Islet of Langerhans (tissue), 1 donor: ENCODE results near the gene MUS81.
"Not testable (repeated sequence)": the region's sequence is repeated elsewhere in the genome, so short reads cannot be mapped to it uniquely, and the experiment has no call there.

Experiments used
- FAIRE-seq: peaks from one replicate; lab custom pipeline; 2011; peaks lifted over from hg19 to GRCh38; lab: Jason Lieb, UNC

MUS81 gene

DNA sequence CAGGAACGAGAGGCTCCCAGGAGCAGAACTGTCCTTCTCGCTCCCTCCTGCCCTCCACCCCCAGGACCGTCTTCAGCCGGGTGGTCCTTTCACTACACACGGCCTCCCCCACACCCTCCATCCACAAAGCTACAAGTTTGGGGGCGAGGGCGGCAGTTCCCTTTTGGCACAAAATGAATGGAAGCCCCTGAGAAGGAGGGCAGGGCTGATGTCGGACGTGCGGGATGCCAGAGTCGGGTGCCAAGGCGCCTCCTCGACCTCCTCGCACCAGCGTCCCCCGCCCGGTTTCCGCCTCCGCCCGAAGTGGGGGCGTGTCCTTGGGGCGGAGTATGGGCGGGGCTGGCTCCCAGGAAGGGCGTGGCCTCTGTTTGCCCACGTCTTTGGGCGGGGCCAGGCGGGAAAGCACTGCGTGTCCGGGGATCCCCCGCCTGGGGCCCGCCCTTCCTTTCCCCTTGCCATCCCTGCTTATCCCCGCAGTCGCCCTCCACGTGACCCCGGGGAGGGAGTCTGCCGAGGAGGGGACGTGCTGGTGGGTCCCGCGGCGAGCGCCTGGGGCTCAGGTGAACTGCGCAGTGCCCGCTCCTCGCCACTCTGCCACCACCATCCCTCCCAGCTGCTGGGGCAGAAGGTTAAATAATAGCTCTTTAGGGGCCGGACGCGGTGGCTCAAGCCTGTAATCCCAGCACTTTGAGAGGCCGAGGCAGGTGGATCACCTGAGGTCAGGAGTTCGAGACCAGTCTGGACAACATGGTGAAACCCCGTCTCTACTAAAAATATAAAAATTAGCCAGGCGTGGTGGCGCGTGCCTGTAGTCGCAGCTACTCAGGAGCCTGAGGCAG, 13.3 kb downstream of the MUS81 start:
- no peak for FAIRE-seq

- FAIRE-seq, result no peak
Observed at GRCh38 chr11:65879617-65880016, 19.4 kb downstream of the MUS81 start, which contains the start of gene CTSW. TSS of gene CTSW (plus strand) at chr11:65879837. CDS start at chr11:65879855, 18 bp downstream.

GRCh38 chr11:65880027-65880426, 19.8 kb downstream of the MUS81 start:
- FAIRE-seq, result no peak

DNA sequence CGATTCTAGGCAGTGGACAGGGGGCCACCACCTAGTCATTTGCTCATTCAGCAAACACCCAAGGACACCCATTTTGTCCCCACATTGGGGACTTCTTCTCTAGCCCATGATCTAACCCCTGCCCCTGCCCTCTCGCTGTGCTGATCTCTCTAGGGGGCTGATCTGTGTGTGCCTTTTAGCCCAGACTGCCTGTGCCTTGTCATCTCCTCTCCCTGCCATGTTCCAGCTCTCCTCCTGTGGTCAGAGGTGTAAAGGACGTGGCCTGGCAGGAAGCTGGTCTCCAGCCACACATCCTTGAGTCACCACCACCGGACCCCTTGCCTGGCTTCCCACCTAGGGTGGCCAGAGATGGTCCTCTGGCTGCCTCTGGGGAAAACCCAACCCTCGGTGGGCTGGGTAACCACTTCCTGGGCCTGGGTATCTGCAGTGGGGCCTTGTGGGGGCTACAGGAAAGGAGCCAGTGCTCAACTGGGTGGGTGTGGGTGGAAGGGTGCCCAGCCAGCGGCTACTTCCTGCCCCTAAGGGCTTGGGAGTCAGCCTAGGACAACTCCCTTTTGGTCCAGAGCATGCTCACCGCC, 20.7 kb downstream of the MUS81 start:
- no peak for FAIRE-seq

DNA sequence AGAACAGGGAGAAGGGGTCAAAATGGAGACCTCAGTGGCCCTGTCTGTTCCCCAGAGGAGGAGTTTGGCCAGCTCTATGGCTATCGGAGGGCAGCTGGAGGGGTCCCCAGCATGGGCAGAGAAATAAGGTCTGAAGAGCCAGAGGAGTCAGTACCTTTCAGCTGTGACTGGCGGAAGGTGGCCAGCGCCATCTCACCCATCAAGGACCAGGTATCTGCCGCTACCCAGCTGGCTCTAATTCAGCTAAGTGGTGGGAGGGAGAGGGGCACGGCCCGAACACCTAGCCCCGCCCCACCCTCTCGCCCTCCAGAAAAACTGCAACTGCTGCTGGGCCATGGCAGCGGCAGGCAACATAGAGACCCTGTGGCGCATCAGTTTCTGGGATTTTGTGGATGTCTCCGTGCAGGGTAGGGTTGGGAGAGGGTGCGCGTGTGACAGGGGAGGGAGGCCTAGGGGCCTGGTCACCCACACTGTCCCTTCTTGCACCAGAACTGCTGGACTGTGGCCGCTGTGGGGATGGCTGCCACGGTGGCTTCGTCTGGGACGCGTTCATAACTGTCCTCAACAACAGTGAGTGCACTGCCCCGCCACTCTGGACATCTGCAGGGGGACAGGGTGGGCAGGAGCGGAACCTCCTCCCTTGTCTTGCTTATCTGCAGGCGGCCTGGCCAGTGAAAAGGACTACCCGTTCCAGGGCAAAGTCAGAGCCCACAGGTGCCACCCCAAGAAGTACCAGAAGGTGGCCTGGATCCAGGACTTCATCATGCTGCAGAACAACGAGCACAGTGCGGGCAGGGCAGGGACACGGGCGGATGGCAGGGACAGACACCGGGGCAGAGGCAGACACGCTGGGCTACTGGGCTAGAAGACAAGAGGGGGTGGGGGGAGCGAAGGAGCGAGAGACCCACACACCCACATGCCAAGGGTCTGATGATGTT, 22.2 kb downstream of the MUS81 start:
- no peak for FAIRE-seq

DNA sequence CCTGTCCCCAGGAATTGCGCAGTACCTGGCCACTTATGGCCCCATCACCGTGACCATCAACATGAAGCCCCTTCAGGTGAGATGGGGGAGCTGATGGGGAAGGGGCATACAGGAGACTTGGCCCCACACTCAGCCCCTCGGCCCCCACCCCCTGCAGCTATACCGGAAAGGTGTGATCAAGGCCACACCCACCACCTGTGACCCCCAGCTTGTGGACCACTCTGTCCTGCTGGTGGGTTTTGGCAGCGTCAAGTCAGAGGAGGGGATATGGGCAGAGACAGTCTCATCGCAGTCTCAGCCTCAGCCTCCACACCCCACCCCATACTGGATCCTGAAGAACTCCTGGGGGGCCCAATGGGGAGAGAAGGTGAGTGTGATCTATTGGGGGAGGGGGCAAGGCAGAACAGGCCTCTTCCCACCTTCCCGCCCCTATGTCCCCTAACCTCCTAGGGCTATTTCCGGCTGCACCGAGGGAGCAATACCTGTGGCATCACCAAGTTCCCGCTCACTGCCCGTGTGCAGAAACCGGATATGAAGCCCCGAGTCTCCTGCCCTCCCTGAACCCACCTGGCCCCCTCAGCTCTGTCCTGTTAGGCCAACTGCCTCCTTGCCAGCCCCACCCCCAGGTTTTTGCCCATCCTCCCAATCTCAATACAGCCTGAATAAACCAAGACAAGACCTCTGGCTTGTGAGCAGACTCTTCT, 23.0 kb downstream of the MUS81 start:
- no peak for FAIRE-seq

DNA sequence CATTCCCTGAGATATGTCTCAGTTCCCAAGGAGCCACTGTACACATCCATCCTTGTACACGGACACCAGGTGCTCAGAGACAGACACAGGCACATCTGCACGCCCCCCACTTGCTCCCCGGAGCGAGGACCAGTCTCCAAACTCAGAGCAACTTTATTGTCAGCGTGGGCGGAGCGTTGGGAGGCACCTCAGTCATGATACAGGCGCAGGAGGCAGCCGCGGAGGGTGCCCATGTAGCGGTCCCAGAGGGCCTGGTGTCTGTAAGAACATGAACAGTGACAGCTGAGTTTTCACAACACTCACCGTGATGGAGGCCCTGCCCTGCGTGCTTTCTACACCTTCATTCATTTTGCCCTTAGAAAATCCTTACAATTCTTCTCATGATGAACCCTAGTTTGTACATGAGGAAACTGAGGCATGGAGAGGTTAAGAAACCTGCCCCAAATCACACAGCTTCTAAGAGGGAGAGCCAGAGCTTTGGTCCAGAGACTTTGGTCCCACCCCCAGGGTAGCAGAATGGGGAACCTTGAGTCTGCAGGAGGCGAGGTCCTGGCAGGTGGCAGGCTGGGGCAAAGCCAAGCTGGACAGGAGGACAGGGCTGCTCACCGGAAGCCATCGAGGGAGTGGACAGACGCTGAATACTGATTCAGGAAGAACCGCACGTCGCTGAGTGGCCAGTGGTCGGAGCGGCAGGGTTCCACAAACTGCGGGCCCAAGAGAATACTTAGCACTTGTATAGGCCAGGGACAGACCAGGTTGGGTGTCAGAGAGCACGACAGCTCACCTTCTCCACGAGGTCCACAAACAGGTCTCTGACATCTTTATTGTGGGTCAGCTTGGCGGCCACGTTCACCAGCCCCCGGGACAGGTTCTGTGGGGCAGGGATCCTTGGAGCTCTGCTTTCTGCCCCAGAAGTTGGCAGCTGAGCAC, 23.8 kb downstream of the MUS81 start:
- no peak for FAIRE-seq

DNA sequence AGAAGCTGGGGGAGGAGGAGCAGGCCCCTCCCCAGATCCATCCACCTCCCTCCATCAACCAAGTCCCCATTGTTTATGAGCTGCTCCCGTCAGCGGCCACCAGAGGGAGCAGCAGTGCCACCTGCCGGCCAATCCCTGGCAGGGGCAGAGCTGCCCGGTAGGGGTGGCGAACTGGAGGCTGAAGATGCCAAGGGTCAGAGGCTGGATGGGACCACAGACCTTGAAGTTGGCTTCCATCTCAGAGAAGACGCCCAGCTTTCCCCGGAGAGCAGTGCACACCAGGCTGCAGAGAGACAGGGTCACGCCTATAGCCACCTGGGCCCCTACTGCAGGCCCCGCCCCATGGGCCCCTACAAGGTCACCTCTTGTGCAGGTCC, 24.5 kb downstream of the MUS81 start:
- no peak for FAIRE-seq

GRCh38 chr11:65885231-65885630, 25.0 kb downstream of the MUS81 start:
- FAIRE-seq, result no peak

GRCh38 chr11:65885808-65886536, 25.7 kb downstream of the MUS81 start:
- FAIRE-seq, result no peak

GRCh38 chr11:65886826-65887722, 26.8 kb downstream of the MUS81 start:
- FAIRE-seq, result no peak

DNA sequence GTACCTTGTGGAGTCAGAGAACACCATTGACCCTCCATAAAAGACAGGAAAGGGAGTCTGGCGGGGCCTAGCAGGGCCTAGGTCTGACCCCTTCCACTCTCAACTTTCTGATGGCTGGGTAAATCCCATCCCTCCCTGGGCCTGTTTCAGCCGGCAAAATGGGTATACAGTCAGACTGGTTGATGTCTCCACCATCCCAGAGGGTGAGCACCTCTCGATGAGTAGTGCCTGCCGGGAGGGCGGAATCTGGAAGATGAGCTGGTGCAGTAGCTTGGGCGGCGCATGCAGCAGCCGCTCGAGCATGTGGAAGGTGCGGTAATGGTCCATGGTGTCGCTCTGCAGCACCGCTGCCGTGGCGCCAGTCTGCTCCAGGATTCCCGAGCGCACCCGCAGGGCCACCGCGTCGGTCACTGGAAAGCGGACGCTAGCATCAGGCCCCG, 27.5 kb downstream of the MUS81 start:
- no peak for FAIRE-seq

DNA sequence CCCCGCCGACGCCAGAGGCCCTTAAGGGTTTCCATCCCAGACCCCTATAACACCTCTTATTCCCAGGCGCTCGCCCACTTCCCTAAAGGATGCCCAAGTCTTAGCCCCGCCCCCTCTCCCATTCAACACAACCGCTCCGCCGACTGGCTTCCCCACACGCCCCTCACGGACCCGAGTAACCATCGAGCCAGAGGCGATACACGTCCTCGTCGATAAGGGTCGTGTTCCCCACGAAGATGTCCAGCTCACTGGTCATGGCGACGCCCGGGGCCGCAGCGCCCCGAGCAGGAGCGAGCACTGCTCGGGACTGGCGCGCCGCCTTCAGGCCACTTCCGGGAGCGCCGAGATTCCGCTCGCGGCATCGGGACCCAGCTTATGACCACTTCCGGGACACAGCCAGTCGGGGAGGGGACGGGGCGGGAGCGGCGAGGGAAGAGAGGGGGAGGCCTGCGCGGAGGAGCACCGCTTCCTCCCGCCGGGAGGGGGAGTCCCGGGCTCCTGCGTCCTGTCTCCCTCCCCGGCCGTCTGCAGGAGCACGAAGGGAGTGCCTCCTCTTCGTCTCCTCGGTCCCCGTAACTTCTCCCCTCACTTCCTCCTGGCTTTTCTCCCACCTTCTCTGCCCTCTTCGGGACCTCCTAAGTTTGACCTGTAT, 28.1 kb downstream of the MUS81 start, which contains the start of gene FIBP:
Gene FIBP, minus strand, starts transcription at position 309 of the 652 bp plus-strand sequence. Its CDS starts 53 bp downstream, at position 256.
- no peak for FAIRE-seq

DNA sequence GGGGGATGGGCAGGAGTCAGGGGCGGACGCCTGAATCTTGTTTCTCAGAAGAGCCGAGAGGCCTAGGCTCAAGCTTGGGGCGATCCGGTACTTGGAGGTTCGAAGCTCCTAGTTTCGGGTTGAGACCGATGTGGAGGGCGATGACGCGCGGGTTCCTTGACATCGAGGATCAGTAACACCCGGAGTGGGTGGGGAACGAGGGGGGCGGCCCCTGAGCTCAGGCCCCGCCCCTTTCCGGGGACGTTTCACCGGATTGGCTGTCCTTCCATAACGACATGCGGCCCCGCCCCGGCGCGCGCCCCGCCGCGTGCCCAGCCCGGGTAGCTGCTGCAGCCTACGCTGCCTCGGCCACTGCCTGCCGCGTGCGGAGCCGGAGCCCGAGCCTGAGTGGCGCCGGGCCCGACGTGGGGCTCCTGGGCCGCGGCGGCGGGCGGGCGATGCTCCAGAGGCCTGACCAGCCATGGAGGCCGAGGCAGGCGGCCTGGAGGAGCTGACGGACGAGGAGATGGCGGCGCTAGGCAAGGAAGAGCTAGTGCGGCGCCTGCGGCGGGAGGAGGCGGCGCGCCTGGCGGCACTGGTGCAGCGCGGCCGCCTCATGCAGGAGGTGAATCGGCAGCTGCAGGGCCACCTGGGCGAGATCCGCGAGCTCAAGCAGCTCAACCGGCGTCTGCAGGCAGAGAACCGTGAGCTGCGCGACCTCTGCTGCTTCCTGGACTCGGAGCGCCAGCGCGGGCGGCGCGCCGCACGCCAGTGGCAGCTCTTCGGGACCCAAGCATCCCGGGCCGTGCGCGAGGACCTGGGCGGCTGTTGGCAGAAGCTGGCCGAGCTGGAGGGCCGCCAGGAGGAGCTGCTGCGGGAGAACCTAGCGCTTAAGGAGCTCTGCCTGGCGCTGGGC, 30.3 kb downstream of the MUS81 start, which contains the start of gene CCDC85B:
Gene CCDC85B, plus strand, starts transcription at position 350 of the 895 bp plus-strand sequence. Its CDS starts 111 bp downstream, at position 461.
- FAIRE-seq, result no peak

DNA sequence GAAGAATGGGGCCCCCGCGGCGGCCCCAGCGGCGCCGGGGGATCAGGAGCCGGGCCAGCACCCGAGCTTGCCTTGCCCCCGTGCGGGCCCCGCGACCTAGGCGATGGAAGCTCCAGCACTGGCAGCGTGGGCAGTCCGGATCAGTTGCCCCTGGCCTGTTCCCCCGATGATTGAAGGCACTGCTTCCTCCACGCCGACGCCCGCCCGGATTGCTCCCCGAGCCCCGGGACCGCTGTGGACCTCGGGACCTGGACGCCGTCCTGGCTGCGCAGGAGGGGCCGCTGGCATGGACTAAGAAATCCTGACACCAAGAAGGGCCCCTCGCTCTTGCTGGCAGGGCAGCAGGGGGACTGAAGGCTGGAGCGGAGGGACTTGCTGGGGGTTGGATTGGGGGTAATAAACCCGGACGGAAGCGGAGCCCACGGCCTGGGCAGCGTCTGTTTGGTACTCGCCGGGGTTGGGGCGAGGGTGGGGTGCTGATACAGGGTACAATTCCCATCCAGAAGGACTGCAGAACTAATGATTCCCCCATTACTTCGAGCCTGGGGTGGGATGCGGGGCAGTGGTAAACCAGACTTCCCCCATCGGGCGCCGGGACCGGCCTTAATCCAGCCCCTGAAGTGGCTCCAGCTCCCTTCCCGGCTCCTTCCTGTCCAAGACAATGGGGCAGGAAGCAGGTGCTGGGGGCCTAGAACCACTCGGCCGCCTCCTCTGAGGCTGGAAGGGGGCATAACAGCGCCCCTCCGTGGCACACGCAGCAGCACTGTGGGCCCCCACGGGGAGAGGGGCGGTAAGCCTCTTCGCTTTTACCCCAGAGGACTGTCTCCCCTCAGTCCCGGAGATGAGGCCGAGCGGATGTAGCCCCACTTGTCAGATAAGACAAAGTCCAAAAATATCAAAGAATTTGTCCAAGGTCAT, 31.2 kb downstream of the MUS81 start:
- no peak for FAIRE-seq

- FAIRE-seq, result not testable (repeated sequence)
Observed at GRCh38 chr11:65892137-65892540, 31.9 kb downstream of the MUS81 start.
